HG03378 (cell line): ENCODE results near the gene SMAP1.

ENCODE experiments used
- ATAC-seq: cut with Tn5 transposase; IDR thresholded peaks from one replicate; pipeline ENCODE4 v1.9.1; 2021; ENCODE audit warnings: mild to moderate bottlenecking, moderate library complexity; ENCODE audit not compliant: unreplicated experiment

The SMAP1 gene

GRCh38 chr6:70884074-70884983, 216.6 kb downstream of the SMAP1 start:
- peak; percentile 86 for ATAC-seq

DNA sequence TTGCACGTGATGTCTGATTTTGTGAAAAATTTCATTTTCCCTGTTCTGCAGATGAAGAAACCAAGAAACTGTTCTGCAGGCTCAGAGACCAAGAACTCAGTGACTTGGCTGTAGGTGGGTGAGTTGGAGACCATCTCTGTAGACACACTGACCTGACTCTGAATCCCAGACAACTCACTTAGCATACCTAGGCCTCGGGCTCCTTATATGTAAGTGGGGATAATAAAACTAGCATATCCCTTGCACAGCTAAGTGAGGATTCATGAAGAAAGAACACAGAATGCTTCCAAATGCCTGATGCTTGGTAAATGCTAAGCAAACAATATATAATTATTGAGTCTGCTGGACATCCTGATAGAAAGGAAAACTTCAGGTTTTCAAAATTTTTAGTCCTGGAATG, 218.4 kb downstream of the SMAP1 start:
- no peak for ATAC-seq

DNA sequence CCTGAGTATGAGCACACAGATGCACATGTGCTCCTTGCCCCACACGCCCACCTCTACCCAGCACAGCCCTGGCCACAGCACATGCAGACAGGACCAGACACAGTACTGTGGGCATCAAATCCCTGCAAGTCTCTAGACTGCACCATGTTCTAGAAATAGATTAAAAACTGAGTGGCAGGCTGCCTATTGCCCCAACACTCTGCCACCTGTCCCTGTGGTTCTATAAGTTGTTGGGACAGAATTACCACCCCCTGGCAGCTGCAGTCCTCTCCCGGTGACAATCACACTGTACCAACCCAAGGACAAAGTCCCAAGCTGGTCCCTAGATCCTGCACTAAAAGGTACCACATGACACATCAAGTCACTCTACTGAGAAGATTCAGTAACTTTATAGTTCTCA, 219.0 kb downstream of the SMAP1 start:
- ATAC-seq, result no peak

- no peak for ATAC-seq
These were observed 221.6 kb downstream of the SMAP1 start for GRCh38 chr6:70889270-70889669.

DNA sequence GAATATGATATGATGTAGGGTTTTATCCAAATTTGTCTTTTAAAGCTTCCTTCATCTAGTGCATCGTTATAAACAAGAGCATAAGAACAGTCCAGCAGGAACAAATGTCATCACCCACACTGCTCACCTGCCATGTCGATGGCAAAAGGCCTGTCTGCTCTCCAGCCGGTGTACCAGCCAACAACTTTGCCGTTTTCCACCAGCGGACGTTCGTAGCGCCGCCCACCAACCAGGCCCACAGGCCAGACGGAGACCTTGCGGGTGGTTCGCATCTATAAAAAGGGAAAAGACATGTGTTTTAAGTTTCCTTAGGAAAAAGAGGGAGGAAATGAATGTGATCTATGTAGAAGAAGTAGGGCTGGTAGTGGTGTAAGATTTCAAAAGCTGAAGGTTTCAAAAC, 226.3 kb downstream of the SMAP1 start:
- ATAC-seq, result no peak

GRCh38 chr6:70900047-70900446, 232.4 kb downstream of the SMAP1 start:
- no peak for ATAC-seq

DNA sequence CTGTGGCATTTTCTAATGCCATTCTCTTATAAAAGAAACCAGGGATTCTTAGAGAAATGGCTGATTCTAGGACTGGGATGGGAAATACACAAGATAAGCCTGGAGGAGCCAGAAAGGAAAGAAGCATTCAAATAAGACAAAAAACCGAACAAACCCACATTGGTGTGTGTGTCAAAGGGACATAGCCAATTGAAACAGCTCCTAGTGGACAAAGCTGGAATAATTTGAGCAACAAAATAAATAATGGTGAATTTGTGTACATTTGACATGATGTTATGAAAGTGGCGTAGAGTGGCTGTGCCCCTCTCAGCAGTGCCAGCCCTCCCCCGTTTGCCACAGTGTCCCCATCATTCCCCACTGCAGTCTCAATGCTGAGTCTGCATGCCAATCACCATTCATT, 233.6 kb downstream of the SMAP1 start:
- no peak for ATAC-seq

DNA sequence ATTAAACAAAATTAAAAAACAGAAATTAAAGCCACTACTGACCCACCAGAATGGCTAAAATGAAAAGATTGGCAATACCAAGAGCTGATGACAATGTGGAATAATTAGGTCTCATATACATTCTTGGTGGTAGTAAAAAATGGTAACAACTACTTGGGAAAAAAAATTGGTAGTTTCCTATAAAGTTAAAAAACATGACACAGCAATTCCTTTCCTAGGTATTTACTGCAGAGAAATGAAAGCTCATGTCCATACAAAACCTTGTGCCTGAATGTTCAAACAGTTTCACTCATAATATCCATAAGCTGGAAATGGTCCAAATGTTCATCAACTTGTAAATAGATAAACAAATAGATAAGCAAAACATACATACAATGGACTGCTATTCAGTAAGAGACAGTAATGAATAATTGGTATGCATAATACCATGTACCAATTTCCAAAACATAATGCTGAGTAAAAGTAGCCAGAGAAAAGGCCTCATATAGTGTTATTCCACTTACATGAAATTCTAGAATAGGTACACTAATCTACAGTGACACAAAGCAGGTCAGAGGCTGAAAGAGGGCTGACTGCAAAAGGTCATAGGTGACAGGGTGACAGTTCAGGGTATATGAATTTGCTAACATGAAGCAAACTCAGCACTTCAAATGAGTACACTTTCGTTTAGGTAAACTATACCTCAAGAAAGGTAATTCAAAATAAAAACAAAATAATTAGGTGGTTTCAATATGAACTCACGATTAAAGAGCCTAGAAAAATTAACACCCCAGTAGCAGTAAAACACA, 236.2 kb downstream of the SMAP1 start:
- ATAC-seq, result no peak

- ATAC-seq, result no peak
These were observed 238.1 kb downstream of the SMAP1 start for GRCh38 chr6:70905742-70906141.
